OCI-LY1 (cell line): Measurements from ENCODE around the gene PAK3.

Experiments
- CTCF ChIP-seq: fragments of 200-600 bp; sonication (generic), shearing (Covaris generic); IDR thresholded peaks from 2 replicates; pipeline ENCODE4 v1.5.1; 2017; ENCODE audit warnings: mild to moderate bottlenecking, antibody characterized with exemption, low read length, moderate library complexity, mixed read lengths
- EZH2 ChIP-seq: fragments of 200-600 bp; sonication (generic), shearing (Covaris generic); IDR thresholded peaks from 2 replicates; pipeline ENCODE4 v1.8.0; 2017; ENCODE audit warnings: borderline replicate concordance, mixed run types, mild to moderate bottlenecking, antibody characterized with exemption, low read length, moderate library complexity, mixed read lengths

- no peak for TF ChIP-seq CTCF
- no peak for TF ChIP-seq EZH2
These were observed 5.6 kb downstream of the PAK3 start for GRCh38 chrX:111101580-111101979.
